Upper lobe of right lung (tissue), 1 donor: ENCODE measurements around the gene ZBED1. TPM values are rescaled to one million over a fixed set of nuclear protein-coding genes. Genes with fewer than 3 reads are reported as not detected.
"Not testable (repeated sequence)": the region's sequence is repeated elsewhere in the genome, so short reads cannot be mapped to it uniquely, and the experiment has no call there.

Experiments
- ATAC-seq: fragments of 200-7000 bp; cut with Tn5 transposase; one replicate; pipeline ENCODE4 v1.9.1; 2020; ENCODE audit warnings: mild to moderate bottlenecking, moderate library complexity
- DNase-seq: peaks from one replicate; pipeline ENCODE4 v3.0.0-alpha.2; 2020
- H3K27ac ChIP-seq: fragments of 200-600 bp; one replicate; pipeline ENCODE4 v1.8.0; 2022
- H3K27me3 ChIP-seq: fragments of 200-600 bp; one replicate; pipeline ENCODE4 v1.8.0; 2022; ENCODE audit warnings: mild to moderate bottlenecking
- H3K36me3 ChIP-seq: fragments of 200-600 bp; one replicate; pipeline ENCODE4 v1.8.0; 2022
- H3K4me1 ChIP-seq: fragments of 200-600 bp; one replicate; pipeline ENCODE4 v1.8.0; 2022
- H3K4me3 ChIP-seq: fragments of 200-600 bp; one replicate; pipeline ENCODE4 v1.8.0; 2022; ENCODE audit warnings: mild to moderate bottlenecking
- H3K9me3 ChIP-seq: fragments of 200-600 bp; one replicate; pipeline ENCODE4 v1.8.0; 2022
- CTCF ChIP-seq: fragments of 200-600 bp; IDR thresholded peaks from one replicate; pipeline ENCODE4 v1.8.0; 2022; ENCODE audit warnings: antibody characterized with exemption
- intact Hi-C: fragments of 100-400 bp; cut with DNase I; formaldehyde crosslinking; loops from one replicate; pipeline ENCODE4 v1.11.0; 2022
- total RNA-seq: library from RNA; stranded (reverse); fragmentation: NEBNext Ultra II Directional; extraction: Animal tissue kit (Norgen Biotek cat#: 25700); gene quantifications from one replicate; pipeline ENCODE4 v1.2.1, GENCODE V29; 2021
- donor health status: DM: no; HTN: yes; CAD: no; lungs with severe emphysema.

ZBED1 gene
- total RNA-seq, 1 donor from 2014 or later, result 40.0 TPM

GRCh38 chrX:2471641-2472040, 29.1 kb downstream of the ZBED1 start:
- Histone ChIP-seq H3K9me3 (no peaks in the 10 kb centered on the region), H3K36me3 (no peaks in the 10 kb centered on the region), H3K27me3 (no peaks in the 10 kb centered on the region), H3K27ac (no peak overlapping the region), H3K4me3 (no peak overlapping the region), H3K4me1 (no peaks in the 10 kb centered on the region)
- no peak for ATAC-seq
- TF ChIP-seq CTCF, result no peak
- DNase-seq, result no peak
- intact Hi-C loops, result no loop called here

GRCh38 chrX:2471126-2471525, 29.6 kb downstream of the ZBED1 start:
- H3K36me3 ChIP-seq, result not testable (repeated sequence)

GRCh38 chrX:2469852-2470251, 30.9 kb downstream of the ZBED1 start:
- intact Hi-C loops, H3K36me3 ChIP-seq, DNase-seq, H3K4me3 ChIP-seq, H3K9me3 ChIP-seq, H3K27ac ChIP-seq, ATAC-seq, H3K27me3 ChIP-seq, H3K4me1 ChIP-seq: not testable (repeated sequence)

More at GRCh38 chrX:2471126-2471525, 29.6 kb downstream of the ZBED1 start:
- intact Hi-C loops, H3K4me1 ChIP-seq, H3K9me3 ChIP-seq, H3K4me3 ChIP-seq, H3K27ac ChIP-seq, ATAC-seq, DNase-seq, H3K27me3 ChIP-seq: not testable (repeated sequence)

GRCh38 chrX:2469196-2469685, 31.5 kb downstream of the ZBED1 start:
- Histone ChIP-seq H3K36me3 (no peaks in the 10 kb centered on the region), H3K27me3 (no peaks in the 10 kb centered on the region), H3K4me1 (no peaks in the 10 kb centered on the region), H3K9me3 (no peaks in the 10 kb centered on the region), H3K27ac (no peak overlapping the region), H3K4me3 (no peak overlapping the region)
- ATAC-seq (no peak), DNase-seq (no peak)
- intact Hi-C loops, result no loop called here
- TF ChIP-seq CTCF, result no peak

- Histone ChIP-seq H3K4me1 (no peaks in the 10 kb centered on the region), H3K4me3 (no peak overlapping the region), H3K36me3 (no peaks in the 10 kb centered on the region), H3K27me3 (no peaks in the 10 kb centered on the region), H3K9me3 (no peaks in the 10 kb centered on the region), H3K27ac (no peak overlapping the region)
- TF ChIP-seq CTCF, result no peak
- DNase-seq (no peak), ATAC-seq (no peak)
- intact Hi-C loops, result no loop called here
These were observed 32.2 kb downstream of the ZBED1 start for GRCh38 chrX:2468261-2469195.

- Histone ChIP-seq H3K27me3 (no peaks in the 10 kb centered on the region), H3K9me3 (no peaks in the 10 kb centered on the region), H3K27ac (no peak overlapping the region), H3K36me3 (no peaks in the 10 kb centered on the region), H3K4me3 (no peak overlapping the region), H3K4me1 (no peaks in the 10 kb centered on the region)
- intact Hi-C loops, result no loop called here
- TF ChIP-seq CTCF, result no peak
- DNase-seq, result no peak
- ATAC-seq, result no peak
These were observed 33.7 kb downstream of the ZBED1 start for GRCh38 chrX:2466876-2467656.
